ENCODE measurements around the gene UQCRH. TPM values are rescaled to one million over a fixed set of nuclear protein-coding genes. Genes with fewer than 3 reads are reported as not detected.
"Not testable (repeated sequence)": the region's sequence is repeated elsewhere in the genome, so short reads cannot be mapped to it uniquely, and the experiment has no call there.

Gene UQCRH
- total RNA-seq, 1 donor from 2014 or later = 326 TPM

DNA sequence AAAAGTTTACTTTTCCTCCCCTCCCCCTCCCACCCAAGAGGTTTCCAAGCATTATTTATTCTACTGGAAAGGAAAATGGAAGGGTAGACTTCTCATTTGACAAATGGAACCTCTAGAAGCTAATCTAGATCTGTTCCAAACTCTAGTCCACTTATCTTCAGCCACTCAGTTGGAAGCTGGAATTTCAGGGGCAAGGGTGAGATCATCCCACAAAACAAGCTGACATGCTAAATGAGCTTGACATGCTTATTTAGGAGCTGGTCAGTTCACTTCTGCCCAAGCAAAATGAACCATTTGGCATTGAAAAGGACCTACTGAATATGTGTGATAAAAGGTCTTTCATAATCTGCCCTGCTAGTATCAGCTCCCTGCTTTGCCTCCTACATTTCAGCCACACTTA lies 5.1 kb upstream of the UQCRH start:
- no peak for DNase-seq (ENCODE audit: low spot score in 2 of 2)
- FAIRE-seq = no peak

DNA sequence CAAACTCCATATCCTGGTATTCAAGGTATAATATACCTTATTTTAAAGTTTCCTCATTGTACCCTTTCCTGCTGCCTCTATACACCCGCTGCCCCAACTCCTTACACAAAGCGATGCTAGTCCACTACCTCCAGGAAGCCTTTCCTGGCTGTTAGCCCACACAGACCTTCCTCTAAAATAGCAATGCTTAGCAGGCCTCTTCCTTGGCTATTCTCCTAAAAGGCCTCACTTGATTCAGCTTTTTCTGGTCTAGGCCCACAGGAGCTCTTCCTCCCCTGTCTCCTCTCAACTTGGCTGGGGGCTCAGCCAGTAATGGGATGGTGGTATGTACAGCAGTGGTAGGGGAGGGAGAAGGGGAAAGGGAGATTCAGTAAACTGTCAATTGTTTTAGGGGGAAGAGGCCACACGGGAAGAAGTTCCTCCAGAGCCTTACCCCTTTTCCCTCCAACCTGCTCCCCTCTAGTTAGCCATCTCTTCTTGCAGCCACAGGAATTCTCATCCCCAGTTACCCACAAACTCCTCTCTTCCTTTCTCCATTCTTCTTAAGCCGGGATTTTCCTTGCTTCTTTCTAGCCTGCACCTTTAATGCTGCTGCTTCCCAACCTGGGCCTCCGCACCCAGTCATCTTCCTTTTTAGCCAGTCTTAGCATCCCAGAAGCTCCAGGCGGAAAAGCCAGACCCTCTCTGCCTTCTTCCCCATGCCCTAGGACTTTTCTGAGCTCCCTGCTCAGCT lies 2.7 kb upstream of the UQCRH start:
- FAIRE-seq (no peak), DNase-seq (ENCODE audit: low spot score in 2 of 2) (no peak)

DNA sequence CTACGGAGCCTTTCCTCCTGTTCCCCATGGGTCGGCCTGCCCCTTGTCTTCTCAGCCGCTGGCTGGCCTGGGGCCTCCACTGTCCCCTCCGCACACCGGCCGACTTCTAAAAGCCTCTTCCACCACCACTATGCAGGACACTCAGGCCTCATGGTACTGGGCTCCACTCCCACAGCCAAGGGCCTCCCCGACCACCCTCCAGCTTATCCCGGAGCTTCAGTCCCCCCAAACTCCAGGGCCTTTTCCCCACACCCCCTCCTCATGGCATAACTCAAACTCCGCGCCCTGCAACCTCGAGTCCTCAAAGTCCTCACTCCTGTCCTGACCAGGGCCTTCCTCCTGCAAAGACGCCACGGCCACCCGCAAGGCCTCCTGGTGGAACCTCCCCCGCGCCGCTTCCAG lies 2.1 kb upstream of the UQCRH start:
- no peak for DNase-seq (ENCODE audit: low spot score in 2 of 2)

DNA sequence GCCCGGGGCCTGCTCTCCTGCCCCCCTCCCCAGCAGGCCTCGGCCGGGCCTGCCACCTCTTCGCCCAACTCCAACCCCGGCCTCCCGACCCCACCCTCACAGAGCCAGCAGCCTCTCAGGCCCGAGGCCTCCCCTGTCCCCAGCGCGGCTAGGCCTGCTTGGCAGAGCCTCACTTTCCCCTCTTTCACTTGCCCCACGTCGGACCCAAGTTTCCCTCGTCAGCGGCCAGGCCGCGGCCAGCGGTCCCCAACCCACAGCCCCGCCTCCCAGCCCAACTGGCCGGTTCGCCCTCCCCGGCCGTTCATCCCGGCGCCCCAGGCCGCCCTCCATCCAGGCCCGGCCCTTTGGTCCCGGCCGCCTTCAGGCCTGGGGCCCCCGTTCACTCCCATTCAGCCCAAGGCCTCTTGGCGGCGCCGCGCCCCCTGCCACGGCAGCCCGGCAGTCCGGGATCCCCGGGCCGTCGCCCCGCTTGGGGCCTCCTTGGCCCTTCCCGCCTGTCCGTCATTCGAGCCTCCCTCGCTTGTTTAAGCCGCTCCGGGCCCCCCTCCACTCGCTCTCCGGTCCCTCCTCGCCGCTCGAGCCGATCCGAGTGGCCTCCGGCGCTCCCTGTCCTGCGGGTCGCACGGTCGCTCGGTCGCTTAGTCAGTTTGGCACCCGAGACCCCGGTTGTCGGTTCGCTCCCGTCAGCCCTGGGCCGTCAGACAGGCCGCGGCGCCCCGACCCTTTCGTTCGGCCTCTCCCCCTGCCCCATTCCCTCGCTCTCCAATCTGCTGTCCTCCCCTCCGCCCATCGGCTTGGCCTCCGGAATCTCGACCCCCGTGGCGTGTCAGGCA lies 1.5 kb upstream of the UQCRH start:
- DNase-seq (ENCODE audit: low spot score in 2 of 2) (peak; percentile 51 to 64), FAIRE-seq (no peak)

More for the DNA sequence above, 2.1 kb upstream of the UQCRH start:
- no peak for FAIRE-seq

DNA sequence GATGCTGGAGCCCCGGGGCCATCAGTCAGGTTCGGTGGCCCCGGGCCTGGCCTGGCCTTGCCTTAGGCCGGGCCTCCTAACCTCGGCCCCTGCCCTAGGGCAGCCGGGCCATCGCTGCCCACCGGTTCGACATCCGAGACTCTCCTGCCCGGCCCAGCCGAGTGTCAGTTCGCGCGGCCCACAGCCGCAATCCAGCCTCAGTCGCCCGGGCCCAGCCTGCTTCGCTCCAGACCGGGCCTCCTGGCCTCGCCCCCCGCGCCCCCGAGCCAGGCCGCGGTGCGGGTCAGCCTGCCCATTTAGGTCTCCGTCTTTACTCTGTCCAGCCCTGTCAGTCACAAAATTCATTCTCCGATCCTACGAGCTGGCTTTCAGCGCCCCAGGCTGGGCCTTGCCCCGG lies 859 bp upstream of the UQCRH start:
- DNase-seq (ENCODE audit: low spot score in 2 of 2) (peak in 1 of 2 donors; percentile 49), FAIRE-seq (no peak)

DNA sequence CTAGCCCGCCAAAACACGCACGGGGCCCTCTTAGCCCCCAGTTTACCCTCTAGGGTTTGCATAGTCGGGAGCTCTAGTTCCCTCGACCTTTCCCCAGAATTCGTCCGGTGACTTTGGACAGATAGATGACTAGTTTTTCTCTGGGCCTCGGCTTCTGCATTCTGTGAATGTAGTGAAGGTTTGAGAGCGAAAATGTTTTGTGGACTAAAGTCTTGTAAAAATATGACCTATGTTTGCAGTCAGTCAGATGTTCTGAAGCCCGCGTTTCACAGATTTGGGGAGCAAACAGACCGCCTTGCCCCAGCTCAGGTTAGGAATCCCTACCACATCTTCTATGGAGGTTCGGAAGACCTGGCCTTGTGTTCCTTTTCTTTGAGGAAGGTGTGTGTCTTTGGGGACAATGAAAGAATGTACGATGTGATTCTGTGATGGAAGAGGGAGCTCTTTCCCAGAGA lies 401 bp downstream of the UQCRH start:
- no peak for DNase-seq (ENCODE audit: low spot score in 2 of 2)
- no peak for FAIRE-seq

DNA sequence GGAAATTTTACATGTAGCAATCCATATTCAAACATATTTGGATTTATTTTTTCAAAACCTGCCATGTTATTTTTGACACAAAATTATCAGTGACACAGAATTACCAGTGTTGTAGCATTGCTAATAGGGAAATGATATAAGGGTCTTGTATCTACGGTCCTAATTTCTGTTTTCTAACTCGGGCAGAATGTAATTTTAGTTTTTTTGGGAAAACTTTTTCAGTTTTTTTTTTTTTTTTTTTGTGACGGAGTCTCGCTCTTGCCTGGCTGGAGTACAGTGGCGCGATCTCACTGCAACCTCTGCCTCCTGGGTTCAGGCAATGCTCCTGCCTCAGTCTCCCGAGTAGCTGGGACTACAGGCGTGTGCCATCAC lies 2.6 kb downstream of the UQCRH start:
- no peak for DNase-seq (ENCODE audit: low spot score in 2 of 2)
- no peak for FAIRE-seq

DNA sequence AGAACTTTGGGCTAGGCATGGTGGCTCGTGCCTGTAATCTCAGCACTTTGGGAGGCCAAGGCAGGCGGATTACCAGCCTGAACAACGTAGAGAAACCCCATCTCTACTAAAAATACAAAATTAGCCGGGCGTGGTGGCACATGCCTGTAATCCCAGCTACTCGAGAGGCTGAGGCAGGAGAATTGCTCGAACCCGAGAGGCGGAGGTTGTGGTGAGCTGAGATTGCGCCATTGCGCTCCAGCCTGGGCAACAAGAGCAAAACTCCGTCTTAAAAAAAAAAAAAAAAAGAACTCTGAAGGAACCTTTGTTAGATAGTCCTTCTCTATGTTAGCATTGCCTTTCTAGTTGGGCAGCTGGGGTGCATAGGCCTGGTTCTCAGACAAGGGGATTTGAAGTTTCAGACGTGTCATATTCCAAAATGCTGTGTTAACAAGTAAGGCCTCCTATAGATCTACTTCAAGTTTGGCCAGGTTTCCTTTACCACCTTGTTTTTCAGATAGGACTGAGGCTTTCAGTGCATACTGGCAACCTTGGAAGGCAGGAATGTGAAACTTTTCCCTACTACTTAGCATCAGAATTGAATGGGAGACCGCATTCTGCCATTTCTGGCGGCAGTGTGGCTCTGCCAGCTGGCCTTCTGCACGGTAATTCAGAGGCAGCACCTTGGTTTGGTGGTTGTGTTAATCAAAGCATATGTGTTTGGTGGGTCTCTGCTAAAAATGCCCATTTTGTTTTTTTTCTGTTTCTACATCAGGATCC lies 6.1 kb downstream of the UQCRH start:
- no peak for DNase-seq (ENCODE audit: low spot score in 2 of 2)
- no peak for FAIRE-seq

DNA sequence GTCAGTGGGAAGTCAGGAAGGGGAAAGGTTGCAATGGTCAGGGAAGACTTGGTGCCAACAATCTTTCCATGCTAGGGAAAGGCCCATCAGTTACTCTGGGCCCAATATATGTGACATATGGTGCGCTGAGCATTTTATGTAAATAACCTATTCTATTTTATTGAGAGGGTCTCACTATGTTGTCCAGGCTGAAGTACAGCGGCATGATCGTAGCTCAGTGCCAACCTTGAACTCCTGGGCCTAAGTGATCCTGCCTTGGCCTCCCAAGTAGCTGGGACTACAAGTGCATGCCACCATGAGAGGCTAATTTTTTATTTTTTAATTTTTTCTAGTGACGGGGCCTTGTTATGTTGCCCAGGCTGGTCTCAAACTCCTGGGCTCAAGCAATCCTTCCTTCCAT lies 6.8 kb downstream of the UQCRH start:
- DNase-seq (ENCODE audit: low spot score in 2 of 2) (no peak), FAIRE-seq (no peak)

DNA sequence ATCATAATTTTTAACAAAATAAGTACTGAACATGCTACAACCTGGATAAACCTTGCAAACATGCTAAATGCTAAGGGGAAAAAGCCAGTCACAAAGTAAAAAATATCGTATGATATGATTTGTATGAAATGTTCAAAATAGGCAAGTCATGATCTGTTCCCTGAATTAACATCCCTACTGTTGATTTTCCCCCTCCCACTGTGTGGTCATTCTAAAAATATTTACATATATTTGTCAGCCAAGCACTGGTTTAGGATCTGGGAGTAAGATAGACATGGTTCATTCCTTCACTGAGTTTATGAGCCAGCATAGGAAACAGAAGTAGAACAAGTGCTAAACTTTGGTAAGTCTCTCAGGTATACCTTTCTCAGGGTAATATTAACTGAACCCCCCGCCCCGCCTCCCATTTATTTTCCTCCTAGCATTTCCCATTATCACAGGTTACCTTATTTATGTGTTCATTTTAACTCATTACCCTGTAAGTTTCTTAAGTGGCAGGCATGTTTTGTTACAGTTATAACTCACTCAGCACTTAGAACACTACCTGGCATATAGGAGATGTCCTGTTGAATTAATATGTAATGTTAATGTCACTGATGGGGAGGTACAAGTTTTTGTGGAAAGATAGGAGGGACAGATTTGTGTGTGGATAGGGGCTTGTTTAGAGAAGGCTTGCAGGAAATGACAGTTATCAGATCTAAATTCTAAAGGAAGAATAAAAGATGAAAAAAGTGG lies 12.3 kb downstream of the UQCRH start:
- FAIRE-seq (no peak), DNase-seq (ENCODE audit: low spot score in 2 of 2) (no peak)

DNA sequence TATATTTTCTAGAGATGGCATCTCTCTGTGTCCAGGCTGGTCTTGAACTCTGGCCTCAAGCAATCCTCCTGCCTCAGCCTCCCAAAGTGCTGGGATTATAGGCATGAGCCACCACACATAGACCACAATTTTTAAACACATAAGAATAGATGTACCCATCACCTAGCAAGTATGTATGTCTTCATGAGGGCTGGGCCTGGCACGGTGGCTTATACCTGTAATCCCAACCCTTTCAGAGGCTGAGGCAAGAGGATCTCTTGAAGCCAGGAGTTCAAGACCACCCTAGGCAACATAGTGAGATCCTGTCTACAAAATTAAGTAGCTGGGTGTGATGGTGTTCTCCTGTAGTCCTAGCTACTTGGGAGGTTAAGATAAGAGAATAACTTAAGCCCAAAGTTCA lies 13.8 kb downstream of the UQCRH start:
- FAIRE-seq (no peak), DNase-seq (ENCODE audit: low spot score in 2 of 2) (no peak)

DNA sequence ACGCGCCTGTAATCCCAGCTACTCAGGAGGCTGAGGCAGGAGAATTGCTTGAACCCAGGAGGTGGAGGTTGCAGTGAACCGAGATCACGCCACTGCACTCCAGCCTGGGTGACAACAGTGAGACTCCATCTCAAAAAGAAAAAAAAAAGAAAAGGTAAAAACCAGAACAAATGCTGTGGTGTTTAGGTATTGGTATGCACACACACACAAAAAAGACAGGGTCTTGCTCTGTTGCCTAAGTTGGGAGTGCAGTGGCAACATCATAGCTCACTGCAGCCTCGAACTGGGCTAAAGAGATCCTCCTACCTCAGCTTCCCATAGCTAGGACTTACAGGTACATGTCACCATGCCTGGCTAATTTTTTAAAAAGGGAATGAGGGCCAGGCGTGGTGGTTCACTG lies 15.8 kb downstream of the UQCRH start:
- not testable (repeated sequence) for FAIRE-seq; DNase-seq (ENCODE audit: low spot score in 2 of 2)

DNA sequence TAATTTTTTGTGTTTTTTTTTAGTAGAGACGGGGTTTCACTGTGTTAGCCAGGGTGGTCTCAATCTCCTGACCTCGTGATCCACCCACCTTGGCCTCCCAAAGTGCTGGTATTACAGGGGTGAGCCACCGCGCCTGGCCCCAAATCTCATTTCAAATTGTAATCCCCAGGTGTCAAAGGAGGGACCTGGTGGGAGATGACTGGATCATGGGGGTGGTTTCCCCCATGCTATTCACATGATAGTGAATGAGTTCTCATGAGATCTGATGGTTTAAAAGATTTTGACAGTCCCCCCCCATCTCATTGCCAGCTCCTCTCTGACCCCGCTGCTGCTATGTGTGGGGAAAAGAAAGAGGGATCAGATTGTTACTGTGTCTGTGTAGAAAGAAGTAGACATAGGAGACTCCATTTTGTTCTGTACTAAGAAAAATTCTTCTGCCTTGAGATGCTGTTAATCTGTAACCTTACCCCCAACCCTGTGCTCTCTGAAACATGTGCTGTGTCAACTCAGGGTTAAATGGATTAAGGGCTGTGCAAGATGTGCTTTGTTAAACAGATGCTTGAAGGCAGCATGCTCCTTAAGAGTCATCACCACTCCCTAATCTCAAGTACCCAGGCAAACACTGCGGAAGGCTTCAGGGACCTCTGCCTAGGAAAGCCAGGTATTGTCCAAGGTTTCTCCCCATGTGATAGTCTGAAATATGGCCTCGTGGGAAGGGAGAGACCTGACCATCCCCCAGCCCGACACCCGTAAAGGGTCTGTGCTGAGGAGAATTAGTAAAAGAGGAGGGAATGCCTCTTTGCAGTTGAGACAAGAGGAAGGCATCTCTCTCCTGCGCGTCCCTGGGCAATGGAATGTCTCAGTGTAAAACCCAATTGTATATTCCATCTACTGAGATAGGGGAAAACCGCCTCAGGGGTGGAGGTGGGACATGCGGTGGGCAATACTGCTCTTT lies 16.7 kb downstream of the UQCRH start:
- FAIRE-seq; DNase-seq (ENCODE audit: low spot score in 2 of 2): not testable (repeated sequence)

DNA sequence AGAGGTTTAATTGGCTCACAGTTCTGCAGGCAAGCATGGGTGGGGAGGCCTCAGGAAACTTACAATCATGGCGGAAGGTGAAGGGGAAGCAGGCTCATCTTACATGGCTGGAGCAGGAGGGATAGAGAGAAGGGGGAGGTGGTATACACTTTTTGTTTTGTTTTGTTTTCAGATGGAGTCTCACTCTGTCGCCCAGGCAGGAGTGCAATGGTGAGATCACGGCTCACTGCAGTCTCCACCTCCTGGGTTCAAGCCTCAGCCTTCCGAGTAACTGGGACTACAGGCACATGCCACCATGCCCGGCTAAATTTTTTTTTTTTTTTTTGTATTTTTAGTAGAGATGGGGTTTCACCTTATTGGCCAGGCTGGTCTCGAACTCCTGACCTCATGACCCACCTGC lies 18.7 kb downstream of the UQCRH start:
- not testable (repeated sequence) for DNase-seq (ENCODE audit: low spot score in 2 of 2); FAIRE-seq

DNA sequence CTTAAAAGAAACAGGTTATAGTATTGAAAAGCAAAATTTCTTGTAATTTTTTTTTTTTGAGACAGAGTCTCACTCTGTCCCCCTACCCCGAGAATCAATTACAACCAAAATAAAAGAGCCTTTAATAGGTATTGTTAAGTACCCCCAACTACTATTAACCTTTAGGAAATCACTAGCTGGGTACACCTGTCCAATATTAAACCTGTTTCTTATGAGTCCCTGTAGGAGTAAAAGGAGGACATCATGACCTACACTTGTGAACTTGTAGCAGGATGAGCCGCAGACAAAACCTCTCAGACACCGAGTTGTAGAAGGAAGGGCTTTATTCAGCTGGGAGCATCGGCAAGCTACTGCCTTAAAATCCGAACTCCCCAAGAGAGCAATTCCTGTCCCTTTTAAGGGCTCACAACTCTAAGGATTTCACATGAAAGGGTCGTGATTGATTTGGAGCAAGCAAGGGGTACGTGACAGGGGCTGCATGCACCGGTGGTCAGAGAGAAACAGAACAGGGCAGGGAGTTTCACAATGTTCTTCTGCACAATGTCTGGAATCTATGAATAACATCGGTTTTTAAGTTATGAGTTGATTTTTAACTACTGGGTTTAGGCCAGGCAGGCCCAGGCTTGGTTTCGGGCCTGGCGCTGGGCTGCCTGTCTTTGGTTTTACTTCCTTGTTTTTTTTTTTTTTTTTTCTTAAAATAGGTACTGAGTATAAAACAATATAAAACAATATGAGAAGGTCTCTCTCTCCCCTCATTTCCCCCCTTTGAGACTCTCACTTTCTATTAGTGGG lies 22.0 kb downstream of the UQCRH start:
- DNase-seq (ENCODE audit: low spot score in 2 of 2); FAIRE-seq: not testable (repeated sequence)

DNA sequence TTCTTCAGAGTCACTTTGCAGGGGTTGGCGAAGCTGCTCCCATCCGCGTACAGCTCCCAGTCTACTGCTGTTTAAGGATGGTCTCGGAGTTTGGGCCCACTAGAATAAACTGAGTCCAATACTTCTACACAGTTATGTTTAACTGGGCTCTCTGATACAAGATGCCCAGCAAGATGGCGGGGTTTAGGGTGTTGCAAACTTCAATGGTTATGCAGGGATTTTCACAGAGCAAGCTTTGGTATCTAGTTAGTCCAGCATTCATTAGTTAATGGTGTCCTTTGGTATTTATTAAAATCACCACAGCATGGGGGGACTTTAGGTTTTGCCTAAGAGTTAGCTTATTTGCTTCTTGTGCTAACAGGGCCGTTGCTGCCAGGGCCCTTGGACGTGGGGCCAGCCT lies 24.7 kb downstream of the UQCRH start:
- FAIRE-seq = not testable (repeated sequence)

DNA sequence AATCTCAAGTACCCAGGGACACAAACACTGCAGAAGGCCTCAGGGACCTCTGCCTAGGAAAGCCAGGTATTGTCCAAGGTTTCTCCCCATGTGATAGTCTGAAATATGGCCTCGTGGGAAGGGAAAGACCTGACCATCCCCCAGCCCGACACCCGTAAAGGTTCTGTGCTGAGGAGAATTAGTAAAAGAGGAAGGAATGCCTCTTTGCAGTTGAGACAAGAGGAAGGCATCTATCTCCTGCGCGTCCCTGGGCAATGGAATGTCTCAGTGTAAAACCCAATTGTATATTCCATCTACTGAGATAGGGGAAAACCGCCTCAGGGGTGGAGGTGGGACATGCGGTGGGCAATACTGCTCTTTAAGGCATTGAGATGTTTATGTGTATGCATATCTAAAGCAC lies 26.3 kb downstream of the UQCRH start:
- DNase-seq (ENCODE audit: low spot score in 2 of 2); FAIRE-seq: not testable (repeated sequence)

More for the DNA sequence above, 24.7 kb downstream of the UQCRH start:
- DNase-seq (ENCODE audit: low spot score in 2 of 2) = not testable (repeated sequence)

DNA sequence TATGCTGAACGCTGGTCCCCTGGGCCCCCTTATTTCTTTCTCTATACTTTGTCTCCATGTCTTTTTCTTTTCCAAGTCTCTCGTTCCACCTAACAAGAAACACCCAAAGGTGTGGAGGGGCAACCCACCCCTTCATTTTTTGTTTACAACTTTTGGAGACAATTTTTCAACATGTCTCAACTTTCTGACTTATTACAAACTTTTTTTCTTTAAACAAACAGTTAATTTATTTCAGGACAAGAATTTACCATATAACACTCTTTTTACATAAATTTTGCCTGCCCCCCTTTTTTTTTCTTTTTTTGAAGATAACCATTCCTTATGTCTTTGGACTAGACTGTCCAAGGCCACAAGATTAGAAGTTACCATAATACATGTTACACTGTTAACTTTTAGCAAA lies 26.9 kb downstream of the UQCRH start:
- not testable (repeated sequence) for FAIRE-seq; DNase-seq (ENCODE audit: low spot score in 2 of 2)

All from frontal cortex (tissue), 4 donors.